ENCODE results near the gene ANKRD23.
A peak's percentile ranks its signal among the peaks of the same experiment; 100 is the strongest.

ANKRD23 gene

GRCh38 chr2:96877631-96878092, 33.8 kb upstream of the ANKRD23 start:
- no peak overlapping the region for H3K4me3 ChIP-seq (ENCODE audit: low read depth, low read length)

GRCh38 chr2:96877042-96877451, 33.2 kb upstream of the ANKRD23 start:
- no peak overlapping the region for H3K4me3 ChIP-seq (ENCODE audit: low read depth, low read length)

GRCh38 chr2:96876269-96877041, 32.6 kb upstream of the ANKRD23 start:
- H3K4me3 ChIP-seq (ENCODE audit: low read depth, low read length) = no peak overlapping the region

- no peak overlapping the region for H3K4me3 ChIP-seq (ENCODE audit: low read depth, low read length)
These were observed 31.9 kb upstream of the ANKRD23 start for GRCh38 chr2:96875498-96876268.

- no peak overlapping the region for H3K4me3 ChIP-seq (ENCODE audit: low read depth, low read length)
These were observed 30.5 kb upstream of the ANKRD23 start for GRCh38 chr2:96874198-96874831.

GRCh38 chr2:96873651-96874096, 29.9 kb upstream of the ANKRD23 start:
- H3K4me3 ChIP-seq (ENCODE audit: low read depth, low read length) = no peak overlapping the region

GRCh38 chr2:96872591-96873349, 28.9 kb upstream of the ANKRD23 start:
- H3K4me3 ChIP-seq (ENCODE audit: low read depth, low read length) = no peak overlapping the region

- peak overlapping the region; percentile 74 for H3K4me3 ChIP-seq (ENCODE audit: low read depth, low read length)
These were observed 26.9 kb upstream of the ANKRD23 start for GRCh38 chr2:96870626-96871255.

- H3K4me3 ChIP-seq (ENCODE audit: low read depth, low read length) = peak within 1 kb of the TSS; percentile 74
These were observed 26.2 kb upstream of the ANKRD23 start, which contains the start of gene SEMA4C for GRCh38 chr2:96869822-96870625. Gene SEMA4C (minus strand): TSS chr2:96870080. CDS start chr2:96867886, 2,194 bp downstream.

- H3K4me3 ChIP-seq (ENCODE audit: low read depth, low read length) = peak overlapping the region; percentile 74
These were observed 25.5 kb upstream of the ANKRD23 start for GRCh38 chr2:96869281-96869821.

GRCh38 chr2:96868555-96869280, 24.9 kb upstream of the ANKRD23 start:
- H3K4me3 ChIP-seq (ENCODE audit: low read depth, low read length) = peak overlapping the region; percentile 74

GRCh38 chr2:96867756-96868554, 24.1 kb upstream of the ANKRD23 start:
- H3K4me3 ChIP-seq (ENCODE audit: low read depth, low read length) = peak overlapping the region; percentile 74

- H3K4me3 ChIP-seq (ENCODE audit: low read depth, low read length) = no peak overlapping the region
These were observed 23.4 kb upstream of the ANKRD23 start for GRCh38 chr2:96866986-96867755.

- no peak overlapping the region for H3K4me3 ChIP-seq (ENCODE audit: low read depth, low read length)
These were observed 22.8 kb upstream of the ANKRD23 start for GRCh38 chr2:96866586-96866985.

GRCh38 chr2:96866149-96866548, 22.3 kb upstream of the ANKRD23 start:
- no peak overlapping the region for H3K4me3 ChIP-seq (ENCODE audit: low read depth, low read length)

- H3K4me3 ChIP-seq (ENCODE audit: low read depth, low read length) = no peak overlapping the region
These were observed 21.8 kb upstream of the ANKRD23 start for GRCh38 chr2:96865654-96866053.
